Ascending aorta (tissue), 2 donors: ENCODE data around the gene MYL6B. TPM values are rescaled to one million over a fixed set of nuclear protein-coding genes. Genes with fewer than 3 reads are reported as not detected.
A peak's percentile ranks its signal among the peaks of the same experiment; 100 is the strongest.

Experiments
- DNase-seq, 2 donors: peaks; one replicate each; pipeline ENCODE4 v3.0.0-alpha.2; 2019; ENCODE audit warnings: low spot score in 2 of 2
- H3K27ac ChIP-seq, 2 donors: fragments of 200-600 bp; sonication (generic); one replicate each; pipeline ENCODE4 v1.5.1; 2016 to 2017; ENCODE audit warnings: mild to moderate bottlenecking in 1 of 2
- H3K27me3 ChIP-seq: fragments of 200-600 bp; sonication (generic); one replicate; pipeline ENCODE4 v1.5.1; 2017
- H3K36me3 ChIP-seq, 2 donors: fragments of 200-600 bp; sonication (generic); one replicate each; pipeline ENCODE4 v1.5.1; 2016
- H3K4me1 ChIP-seq, 2 donors: fragments of 200-600 bp; sonication (generic); one replicate each; pipeline ENCODE4 v1.5.1; 2016 to 2017; ENCODE audit warnings: mild to moderate bottlenecking in 1 of 2
- H3K4me3 ChIP-seq, 2 donors: fragments of 200-600 bp; sonication (generic); one replicate each; pipeline ENCODE4 v1.5.1; 2016 to 2017; ENCODE audit warnings: mild to moderate bottlenecking in 1 of 2
- H3K9me3 ChIP-seq, 2 donors: fragments of 200-600 bp; sonication (generic); one replicate each; pipeline ENCODE4 v1.5.1; 2016
- intact Hi-C: fragments of 100-400 bp; cut with DNase I; formaldehyde crosslinking; loops from one replicate; pipeline ENCODE4 v1.15.1; 2023
- total RNA-seq: library from RNA; depleted of rRNA; stranded (reverse); fragments of >200 nt; gene quantifications from one replicate; pipeline ENCODE4 v1.1.0, GENCODE V29; 2016
- TF ChIP-seq, protein P1 (sequence below), 3 experiments: fragments of 200-600 bp in 2 of 3; fragments of 450-650 bp in 1 of 3; sonication (generic) in 2 of 3; IDR thresholded peaks; one replicate each; pipeline ENCODE4 v1.5.1; 2016 to 2019; ENCODE audit warnings: antibody characterized with exemption in 3 of 3, mild to moderate bottlenecking in 1 of 3, moderate library complexity in 1 of 3

Gene MYL6B
- total RNA-seq, 1 donor from 2014 or later: 53.6 TPM

DNA sequence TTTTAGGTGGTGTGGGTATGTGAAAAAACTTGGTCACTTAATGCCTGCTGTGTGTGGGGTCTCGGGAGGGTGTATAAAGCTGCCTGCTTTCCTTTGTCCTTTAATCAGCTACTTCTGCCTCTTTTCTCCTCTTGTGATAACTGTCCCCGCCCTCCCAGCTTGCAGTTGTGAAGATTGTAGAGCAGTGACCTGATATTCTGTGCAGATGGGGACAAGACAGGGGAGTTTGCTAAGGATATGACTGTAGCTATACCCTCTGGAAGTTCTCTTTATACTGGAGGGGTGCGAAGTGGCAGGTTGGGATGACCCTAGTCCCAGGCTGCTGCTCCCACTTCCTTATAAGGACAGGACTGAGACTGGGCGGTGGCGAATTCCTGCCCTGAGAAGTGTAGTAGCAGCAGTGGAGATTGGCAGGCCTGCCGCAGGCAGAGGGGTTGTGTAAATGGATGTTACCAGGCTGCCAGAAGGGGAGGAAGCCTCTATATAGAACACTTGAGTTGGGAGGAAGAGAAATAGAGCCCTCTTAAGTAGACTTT, 6.6 kb downstream of the MYL6B start:
- Histone ChIP-seq H3K27ac (peak overlapping the region; percentile 91 to 94), H3K27me3 (no peaks in the 10 kb centered on the region), H3K36me3 (peaks cover 46% of the 10 kb centered on the region in 2 donors), H3K9me3 (no peaks in the 10 kb centered on the region), H3K4me1 (peaks cover 10 to 40% of the 10 kb centered on the region in 2 donors), H3K4me3 (peak overlapping the region; percentile 83 to 96)
- TF ChIP-seq, protein P1, sequence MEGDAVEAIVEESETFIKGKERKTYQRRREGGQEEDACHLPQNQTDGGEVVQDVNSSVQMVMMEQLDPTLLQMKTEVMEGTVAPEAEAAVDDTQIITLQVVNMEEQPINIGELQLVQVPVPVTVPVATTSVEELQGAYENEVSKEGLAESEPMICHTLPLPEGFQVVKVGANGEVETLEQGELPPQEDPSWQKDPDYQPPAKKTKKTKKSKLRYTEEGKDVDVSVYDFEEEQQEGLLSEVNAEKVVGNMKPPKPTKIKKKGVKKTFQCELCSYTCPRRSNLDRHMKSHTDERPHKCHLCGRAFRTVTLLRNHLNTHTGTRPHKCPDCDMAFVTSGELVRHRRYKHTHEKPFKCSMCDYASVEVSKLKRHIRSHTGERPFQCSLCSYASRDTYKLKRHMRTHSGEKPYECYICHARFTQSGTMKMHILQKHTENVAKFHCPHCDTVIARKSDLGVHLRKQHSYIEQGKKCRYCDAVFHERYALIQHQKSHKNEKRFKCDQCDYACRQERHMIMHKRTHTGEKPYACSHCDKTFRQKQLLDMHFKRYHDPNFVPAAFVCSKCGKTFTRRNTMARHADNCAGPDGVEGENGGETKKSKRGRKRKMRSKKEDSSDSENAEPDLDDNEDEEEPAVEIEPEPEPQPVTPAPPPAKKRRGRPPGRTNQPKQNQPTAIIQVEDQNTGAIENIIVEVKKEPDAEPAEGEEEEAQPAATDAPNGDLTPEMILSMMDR (IDR thresholded peaks at IDR 0.05): no peak
- intact Hi-C loops: loop anchor here (1.0 to 2.0 kb wide), 3 partner anchors 30 to 40 kb away; partner anchors contain the start of genes ESYT1, SMARCC2 and ZC3H10
- peak; percentile 63 to 94 for DNase-seq

DNA sequence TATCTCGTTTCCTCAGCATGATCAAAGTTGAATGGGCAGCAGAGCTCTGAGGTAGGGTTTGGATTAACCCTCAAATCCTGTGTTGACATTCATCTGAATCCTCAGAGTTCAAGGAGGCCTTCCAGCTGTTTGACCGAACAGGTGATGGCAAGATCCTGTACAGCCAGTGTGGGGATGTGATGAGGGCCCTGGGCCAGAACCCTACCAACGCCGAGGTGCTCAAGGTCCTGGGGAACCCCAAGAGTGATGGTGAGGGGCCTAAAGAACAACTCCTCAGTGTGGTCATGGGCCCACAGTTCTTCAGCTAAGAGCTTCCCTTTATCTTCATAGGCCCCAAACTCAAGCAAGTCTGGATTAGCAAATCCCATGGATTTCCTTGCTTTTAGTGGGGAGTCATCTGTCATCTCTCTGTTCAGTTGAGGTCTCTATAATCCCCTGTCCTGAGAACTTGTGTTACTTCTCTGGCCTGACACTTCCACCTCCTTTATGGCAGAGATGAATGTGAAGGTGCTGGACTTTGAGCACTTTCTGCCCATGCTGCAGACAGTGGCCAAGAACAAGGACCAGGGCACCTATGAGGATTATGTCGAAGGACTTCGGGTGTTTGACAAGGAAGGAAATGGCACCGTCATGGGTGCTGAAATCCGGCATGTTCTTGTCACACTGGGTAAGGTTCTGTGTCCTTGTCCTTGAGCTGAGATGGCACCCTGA, 7.2 kb downstream of the MYL6B start:
- Histone ChIP-seq H3K4me3 (peak overlapping the region; percentile 83 to 96), H3K4me1 (peaks cover 10 to 40% of the 10 kb centered on the region in 2 donors), H3K36me3 (peaks cover 52 to 53% of the 10 kb centered on the region in 2 donors), H3K9me3 (no peaks in the 10 kb centered on the region), H3K27me3 (no peaks in the 10 kb centered on the region), H3K27ac (peak overlapping the region; percentile 91 to 94)
- TF ChIP-seq, protein P1 (IDR thresholded peaks at IDR 0.05): no peak
- intact Hi-C loops: loop anchor here (2.0 kb wide), 2 partner anchors 29 to 41 kb away; partner anchors contain the start of genes SMARCC2 and ZC3H10
- no peak for DNase-seq

- Histone ChIP-seq H3K4me1 (peaks cover 10 to 40% of the 10 kb centered on the region in 2 donors), H3K9me3 (no peaks in the 10 kb centered on the region), H3K27me3 (no peaks in the 10 kb centered on the region), H3K36me3 (peaks cover 57 to 59% of the 10 kb centered on the region in 2 donors), H3K27ac (peak overlapping the region; percentile 91 to 94), H3K4me3 (peak overlapping the region; percentile 83 to 96)
- DNase-seq: no peak
- TF ChIP-seq, protein P1 (IDR thresholded peaks at IDR 0.05): no peak
- intact Hi-C loops: no loop called here
Measured at GRCh38 chr12:56160193-56160763, 7.9 kb downstream of the MYL6B start.

DNA sequence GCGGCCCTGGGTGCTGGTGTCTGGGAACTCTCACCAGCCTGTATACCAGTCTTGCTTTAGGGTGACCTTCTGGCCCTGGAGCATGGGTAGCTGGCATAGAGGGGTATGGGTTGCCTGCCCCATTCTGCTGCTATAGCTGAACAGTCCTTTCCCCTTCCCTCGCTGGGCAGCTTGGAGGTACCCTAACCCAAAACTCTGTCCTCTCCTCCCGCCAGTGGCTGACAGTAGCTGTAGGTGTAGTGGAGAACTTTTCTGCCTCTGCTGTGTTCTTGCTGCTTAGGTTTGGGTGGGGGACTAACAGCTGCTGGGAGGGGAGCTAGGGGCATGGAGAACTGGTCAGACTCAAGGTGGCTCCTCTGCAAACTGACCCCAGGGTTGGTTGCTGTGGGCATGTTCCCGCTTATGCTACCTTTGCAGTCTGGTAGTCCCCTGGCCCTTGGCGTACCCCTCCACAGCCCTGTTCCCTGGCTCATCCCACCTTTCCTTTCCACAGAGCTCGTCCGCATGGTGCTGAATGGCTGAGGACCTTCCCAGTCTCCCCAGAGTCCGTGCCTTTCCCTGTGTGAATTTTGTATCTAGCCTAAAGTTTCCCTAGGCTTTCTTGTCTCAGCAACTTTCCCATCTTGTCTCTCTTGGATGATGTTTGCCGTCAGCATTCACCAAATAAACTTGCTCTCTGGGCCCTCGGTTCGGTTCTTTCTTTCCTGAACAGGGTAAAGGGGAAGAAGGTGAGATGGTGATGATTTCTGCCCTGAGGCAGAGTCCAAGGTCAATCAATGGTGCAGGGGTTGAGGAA, 8.7 kb downstream of the MYL6B start:
- peaks cover 64 to 67% of the 10 kb centered on the region in 2 donors for H3K36me3 ChIP-seq
- TF ChIP-seq, protein P1 (IDR thresholded peaks at IDR 0.05): no peak
- peak overlapping the region; percentile 91 to 94 for H3K27ac ChIP-seq
- intact Hi-C loops: no loop called here
- no peaks in the 10 kb centered on the region for H3K27me3 ChIP-seq
- DNase-seq: no peak
- H3K4me3 ChIP-seq: peak overlapping the region; percentile 83 to 96
- H3K4me1 ChIP-seq: peaks cover 10 to 40% of the 10 kb centered on the region in 2 donors
- no peaks in the 10 kb centered on the region for H3K9me3 ChIP-seq

GRCh38 chr12:56161690-56162351, 9.4 kb downstream of the MYL6B start:
- Histone ChIP-seq H3K36me3 (peaks cover 71 to 75% of the 10 kb centered on the region in 2 donors), H3K4me1 (peaks cover 10 to 35% of the 10 kb centered on the region in 2 donors), H3K27ac (peak overlapping the region; percentile 91 to 94), H3K4me3 (peak overlapping the region; percentile 83 to 96), H3K9me3 (no peaks in the 10 kb centered on the region), H3K27me3 (no peaks in the 10 kb centered on the region)
- DNase-seq: no peak
- intact Hi-C loops: no loop called here
- TF ChIP-seq, protein P1 (IDR thresholded peaks at IDR 0.05): no peak
